ENCODE measurements around the gene CELA1.

The CELA1 gene

GRCh38 chr12:51374361-51374760 is 27.9 kb upstream of the CELA1 start:
- DNase-seq: no peak

- no peak for DNase-seq
These were observed 26.7 kb upstream of the CELA1 start for GRCh38 chr12:51373187-51373586.

GRCh38 chr12:51372021-51372420 is 25.5 kb upstream of the CELA1 start:
- no peak for DNase-seq

- no peak for DNase-seq
These were observed 24.9 kb upstream of the CELA1 start for GRCh38 chr12:51371295-51371953.

GRCh38 chr12:51370667-51371066 is 24.2 kb upstream of the CELA1 start:
- no peak for DNase-seq

- no peak for DNase-seq
These were observed 23.1 kb upstream of the CELA1 start for GRCh38 chr12:51369581-51369980.

GRCh38 chr12:51368640-51369517 is 22.4 kb upstream of the CELA1 start:
- DNase-seq: peak; percentile 96 to 97

- no peak for DNase-seq
These were observed 18.8 kb upstream of the CELA1 start for GRCh38 chr12:51365276-51365675.

- DNase-seq: no peak
These were observed 17.5 kb upstream of the CELA1 start for GRCh38 chr12:51364001-51364400.

GRCh38 chr12:51362747-51363342 is 16.4 kb upstream of the CELA1 start:
- DNase-seq: no peak

- DNase-seq: no peak
These were observed 15.8 kb upstream of the CELA1 start for GRCh38 chr12:51362307-51362706.

GRCh38 chr12:51361161-51362016 is 14.9 kb upstream of the CELA1 start:
- no peak for DNase-seq

GRCh38 chr12:51360315-51360714 is 13.8 kb upstream of the CELA1 start:
- DNase-seq: no peak

- no peak for DNase-seq
These were observed 13.4 kb upstream of the CELA1 start for GRCh38 chr12:51359851-51360250.

GRCh38 chr12:51358496-51358895 is 12.0 kb upstream of the CELA1 start:
- no peak for DNase-seq

- peak; percentile 16 to 24 for DNase-seq
These were observed 11.0 kb upstream of the CELA1 start for GRCh38 chr12:51357374-51358047.

GRCh38 chr12:51351913-51352532 is 5.5 kb upstream of the CELA1 start:
- DNase-seq: peak; percentile 48 to 70

GRCh38 chr12:51349026-51349425 is 2.5 kb upstream of the CELA1 start:
- DNase-seq: no peak

- no peak for DNase-seq
These were observed 1.6 kb upstream of the CELA1 start for GRCh38 chr12:51348116-51348515.

GRCh38 chr12:51345681-51346080 is 798 bp downstream of the CELA1 start:
- DNase-seq: no peak

- no peak for DNase-seq
These were observed 3.3 kb downstream of the CELA1 start for GRCh38 chr12:51343201-51343600.

- DNase-seq: no peak
These were observed 4.1 kb downstream of the CELA1 start for GRCh38 chr12:51342416-51342815.
